Measurements from ENCODE around the gene SNAPC4.

DNA sequence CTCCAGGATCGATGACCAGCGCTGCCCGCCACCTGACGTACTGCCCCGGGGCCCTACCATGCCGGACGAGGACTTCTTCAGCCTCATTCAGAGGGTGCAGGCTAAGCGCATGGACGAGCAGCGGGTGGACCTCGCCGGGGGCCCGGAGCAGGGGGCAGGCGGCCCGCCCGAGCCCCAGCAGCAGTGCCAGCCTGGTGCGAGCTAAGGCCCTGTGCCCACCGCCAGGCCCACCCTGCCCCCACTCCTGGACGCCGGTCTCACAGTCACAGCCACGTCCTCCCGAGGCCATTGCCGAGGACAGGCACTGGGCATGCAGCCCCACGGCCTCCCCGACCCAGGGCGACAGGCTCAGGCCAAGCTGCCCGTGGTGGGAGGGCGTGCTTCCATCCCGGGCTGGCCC, 42.0 kb downstream of the SNAPC4 start:
- TF ChIP-seq CTCF (IDR thresholded peaks at IDR 0.05; ENCODE audit: low read depth, low read length, poor library complexity, severe bottlenecking) (no peak), EZH2phosphoT487 (IDR thresholded peaks at IDR 0.05; ENCODE audit: borderline replicate concordance, low read length) (no peak)

Measured in DOHH2 (cell line).